HG02870 (cell line): ENCODE results near the gene MELK.

ENCODE experiments used
- ATAC-seq: cut with Tn5 transposase; IDR thresholded peaks from one replicate; pipeline ENCODE4 v1.9.1; 2021; ENCODE audit warnings: mild to moderate bottlenecking, moderate library complexity; ENCODE audit not compliant: unreplicated experiment

MELK gene

GRCh38 chr9:36576866-36577265, 4.2 kb downstream of the MELK start:
- ATAC-seq = no peak

GRCh38 chr9:36584620-36585460, 12.1 kb downstream of the MELK start:
- ATAC-seq = no peak

- no peak for ATAC-seq
Measured at GRCh38 chr9:36590231-36590630, 17.5 kb downstream of the MELK start.

GRCh38 chr9:36592801-36593583, 20.3 kb downstream of the MELK start:
- ATAC-seq = no peak

GRCh38 chr9:36594213-36594612, 21.5 kb downstream of the MELK start:
- ATAC-seq = no peak

- ATAC-seq = no peak
Measured at GRCh38 chr9:36597412-36598178, 24.9 kb downstream of the MELK start.

GRCh38 chr9:36598273-36598672, 25.6 kb downstream of the MELK start:
- no peak for ATAC-seq

GRCh38 chr9:36603006-36603405, 30.3 kb downstream of the MELK start:
- ATAC-seq = peak; percentile 76

GRCh38 chr9:36609306-36609705, 36.6 kb downstream of the MELK start:
- ATAC-seq = no peak

- ATAC-seq = no peak
Measured at GRCh38 chr9:36622121-36622520, 49.4 kb downstream of the MELK start.

- no peak for ATAC-seq
Measured at GRCh38 chr9:36623280-36623679, 50.6 kb downstream of the MELK start.

- ATAC-seq = no peak
Measured at GRCh38 chr9:36625006-36625615, 52.4 kb downstream of the MELK start.

GRCh38 chr9:36632892-36633291, 60.2 kb downstream of the MELK start:
- ATAC-seq = no peak

- no peak for ATAC-seq
Measured at GRCh38 chr9:36637491-36638270, 65.0 kb downstream of the MELK start.

- no peak for ATAC-seq
Measured at GRCh38 chr9:36640771-36641381, 68.2 kb downstream of the MELK start.

- no peak for ATAC-seq
Measured at GRCh38 chr9:36642817-36643216, 70.1 kb downstream of the MELK start.

- ATAC-seq = no peak
Measured at GRCh38 chr9:36656842-36657241, 84.1 kb downstream of the MELK start.

- no peak for ATAC-seq
Measured at GRCh38 chr9:36659500-36659899, 86.8 kb downstream of the MELK start.

GRCh38 chr9:36664806-36665205, 92.1 kb downstream of the MELK start:
- no peak for ATAC-seq

GRCh38 chr9:36665387-36665786, 92.7 kb downstream of the MELK start:
- ATAC-seq = peak; percentile 16
